Peyer's patch (tissue), 4 donors: ENCODE measurements around the gene CHRDL2.
"Not testable (repeated sequence)": the region's sequence is repeated elsewhere in the genome, so short reads cannot be mapped to it uniquely, and the experiment has no call there.

Source experiments
- POLR2A ChIP-seq, 2 donors: fragments of 450-650 bp; IDR thresholded peaks; one replicate each; pipeline ENCODE4 v1.5.1; 2017; ENCODE audit warnings: antibody characterized with exemption in 2 of 2, mild to moderate bottlenecking in 2 of 2, moderate library complexity in 2 of 2
- TF ChIP-seq, protein P1 (sequence below), 6 experiments: fragments of 450-650 bp in 4 of 6; fragments of 200-600 bp in 2 of 6; sonication (generic) in 1 of 6; IDR thresholded peaks; one replicate each; pipeline ENCODE4 v1.5.1; 2017 to 2019; ENCODE audit warnings: antibody characterized with exemption in 6 of 6, mild to moderate bottlenecking in 3 of 6, moderate library complexity in 1 of 6

DNA sequence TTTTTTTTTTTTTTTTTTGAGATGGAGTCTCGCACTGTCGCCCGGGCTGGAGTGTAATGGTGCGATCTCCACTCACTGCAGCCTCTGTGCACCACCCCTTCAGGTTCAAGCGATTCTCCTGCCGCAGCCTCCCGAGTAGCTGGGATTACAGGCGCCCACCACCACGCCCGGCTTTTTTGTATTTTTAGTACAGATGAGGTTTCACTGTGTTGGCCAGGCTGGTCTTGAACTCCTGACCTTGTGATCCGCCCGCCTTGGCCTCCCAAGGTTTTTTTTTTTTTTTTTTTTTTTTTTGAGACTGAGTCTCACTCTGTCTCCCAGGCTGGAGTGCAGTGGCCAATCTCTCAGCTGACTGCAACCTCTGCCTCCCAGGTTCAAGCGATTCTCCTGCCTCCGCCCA lies 19.4 kb upstream of the CHRDL2 start:
- TF ChIP-seq POLR2A (IDR thresholded peaks at IDR 0.05) = not testable (repeated sequence)
- TF ChIP-seq, protein P1, sequence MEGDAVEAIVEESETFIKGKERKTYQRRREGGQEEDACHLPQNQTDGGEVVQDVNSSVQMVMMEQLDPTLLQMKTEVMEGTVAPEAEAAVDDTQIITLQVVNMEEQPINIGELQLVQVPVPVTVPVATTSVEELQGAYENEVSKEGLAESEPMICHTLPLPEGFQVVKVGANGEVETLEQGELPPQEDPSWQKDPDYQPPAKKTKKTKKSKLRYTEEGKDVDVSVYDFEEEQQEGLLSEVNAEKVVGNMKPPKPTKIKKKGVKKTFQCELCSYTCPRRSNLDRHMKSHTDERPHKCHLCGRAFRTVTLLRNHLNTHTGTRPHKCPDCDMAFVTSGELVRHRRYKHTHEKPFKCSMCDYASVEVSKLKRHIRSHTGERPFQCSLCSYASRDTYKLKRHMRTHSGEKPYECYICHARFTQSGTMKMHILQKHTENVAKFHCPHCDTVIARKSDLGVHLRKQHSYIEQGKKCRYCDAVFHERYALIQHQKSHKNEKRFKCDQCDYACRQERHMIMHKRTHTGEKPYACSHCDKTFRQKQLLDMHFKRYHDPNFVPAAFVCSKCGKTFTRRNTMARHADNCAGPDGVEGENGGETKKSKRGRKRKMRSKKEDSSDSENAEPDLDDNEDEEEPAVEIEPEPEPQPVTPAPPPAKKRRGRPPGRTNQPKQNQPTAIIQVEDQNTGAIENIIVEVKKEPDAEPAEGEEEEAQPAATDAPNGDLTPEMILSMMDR (IDR thresholded peaks at IDR 0.05) = not testable (repeated sequence)
